Cerebellar nuclear complex (tissue), 1 donor: Measurements from ENCODE around the gene FHL2.
A peak's percentile ranks its signal among the peaks of the same experiment; 100 is the strongest.
"Not testable (repeated sequence)": the region's sequence is repeated elsewhere in the genome, so short reads cannot be mapped to it uniquely, and the experiment has no call there.

Source experiments
- DNase-seq, 2 experiments: peaks; one replicate each; lab custom pipeline; 2025; lab: John Stamatoyannopoulos, UW

FHL2 gene

GRCh38 chr2:105337122-105338019 is 61.5 kb downstream of the FHL2 start, which contains the start of gene C2orf49:
C2orf49 (plus strand) TSS chr2:105337540; CDS start chr2:105337588, 48 bp downstream.
- DNase-seq = peak in 1 of 2 experiments; percentile 82

DNA sequence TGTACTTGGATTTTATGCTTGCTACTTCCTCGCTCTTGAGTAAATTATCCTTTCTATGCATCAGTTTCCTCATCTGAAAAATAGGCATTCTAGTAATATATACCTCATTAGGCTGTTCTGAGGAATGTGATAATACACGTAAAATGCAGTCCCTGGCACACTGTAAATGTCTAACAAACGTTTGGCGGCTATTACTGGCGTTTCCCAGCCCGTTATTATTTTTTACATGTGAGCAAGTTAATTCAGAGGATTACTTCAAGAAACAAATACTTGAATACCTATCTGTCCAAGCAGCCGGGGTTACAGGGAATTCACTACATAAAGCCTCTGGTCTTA is 62.1 kb downstream of the FHL2 start:
- DNase-seq = no peak

GRCh38 chr2:105335469-105335868 is 63.4 kb downstream of the FHL2 start:
- no peak for DNase-seq

DNA sequence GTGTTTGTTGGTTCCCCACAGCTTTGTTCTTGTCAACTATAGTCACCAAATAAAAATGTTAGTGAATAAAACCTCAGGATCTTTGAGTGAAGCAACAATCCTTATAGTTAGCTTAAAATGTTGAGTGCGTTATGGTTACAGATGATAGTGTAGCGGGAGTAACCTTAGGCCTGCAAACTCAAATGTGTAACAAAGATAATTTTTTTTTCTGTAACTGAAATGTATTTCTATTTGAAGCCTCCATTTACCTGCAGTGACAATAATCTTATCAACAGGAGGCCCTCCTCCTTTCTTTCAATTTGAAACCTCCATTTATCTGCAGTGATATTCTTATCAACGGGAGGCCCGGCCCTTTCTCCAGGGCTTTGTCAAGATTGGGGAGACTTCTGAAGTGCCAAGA is 64.6 kb downstream of the FHL2 start:
- no peak for DNase-seq

- no peak for DNase-seq
These were observed 68.0 kb downstream of the FHL2 start for GRCh38 chr2:105330681-105331375.

GRCh38 chr2:105329561-105330495 is 69.0 kb downstream of the FHL2 start, which contains the start of gene TGFBRAP1:
TGFBRAP1 (minus strand) TSS chr2:105329735; CDS start chr2:105308301, 21,434 bp downstream.
- no peak for DNase-seq

DNA sequence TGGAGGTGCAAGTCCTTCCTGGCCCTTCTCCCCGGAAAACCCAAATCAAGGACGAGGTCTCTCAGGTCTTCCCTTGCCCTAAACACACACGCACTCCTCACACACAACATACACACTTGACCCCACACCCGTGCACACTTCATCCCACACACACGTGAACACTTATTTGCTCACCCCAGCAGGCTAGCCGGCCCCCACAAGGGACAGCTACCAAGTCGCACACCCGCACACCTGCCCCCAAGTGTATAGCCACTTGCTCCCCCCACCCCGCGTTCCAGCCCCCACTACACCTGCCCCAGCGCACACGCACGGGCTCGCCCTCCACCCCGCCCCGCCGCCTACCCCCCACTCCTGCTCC is 69.7 kb downstream of the FHL2 start:
- DNase-seq = no peak

GRCh38 chr2:105328281-105329196 is 70.3 kb downstream of the FHL2 start:
- no peak for DNase-seq

- DNase-seq = no peak
These were observed 71.2 kb downstream of the FHL2 start for GRCh38 chr2:105327690-105328089.

DNA sequence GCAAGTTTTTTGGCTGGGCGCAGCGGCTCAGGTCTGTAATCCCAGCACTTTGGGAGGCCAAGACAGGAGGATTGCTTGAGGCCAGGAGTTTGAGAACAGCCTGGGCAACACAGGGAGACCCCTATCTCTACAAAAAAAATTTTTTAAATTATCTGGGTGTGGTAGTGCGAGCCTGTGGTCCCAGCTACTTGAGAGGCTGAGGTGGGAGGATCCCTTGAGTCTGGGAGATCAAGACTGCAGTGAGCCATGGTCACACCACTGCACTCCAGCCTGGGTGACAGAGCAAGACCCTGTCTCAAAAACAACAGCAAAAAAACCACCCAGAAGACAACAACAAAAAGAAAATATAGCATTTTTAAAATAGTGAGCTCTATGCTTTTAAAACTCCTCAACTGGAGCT is 71.6 kb downstream of the FHL2 start:
- not testable (repeated sequence) for DNase-seq

DNA sequence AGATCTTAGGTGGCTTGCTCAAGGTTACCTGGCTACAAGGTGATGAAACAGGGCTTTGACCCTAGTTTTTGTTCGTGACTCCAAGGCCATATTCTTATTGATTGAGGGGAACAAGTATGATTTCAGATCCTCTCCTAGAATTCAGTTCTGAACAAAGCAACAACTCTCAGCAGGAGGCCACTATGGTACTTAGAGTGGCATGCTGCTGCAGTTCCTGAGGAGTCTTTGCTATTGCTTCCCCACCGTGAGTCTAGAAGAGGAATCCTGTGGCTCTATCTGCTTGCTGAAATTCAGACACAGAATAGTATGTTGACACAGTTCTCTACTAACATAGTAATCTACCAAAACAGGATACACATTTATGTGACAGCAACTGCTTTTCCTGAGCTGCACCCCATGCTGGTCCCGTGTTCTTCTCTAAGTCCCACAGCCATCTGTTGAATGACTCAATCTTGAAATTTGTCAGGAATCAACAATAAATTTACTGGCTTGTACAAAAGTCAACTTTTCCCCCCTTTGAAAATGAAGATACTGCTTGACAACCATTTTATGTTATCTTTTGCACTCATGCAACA is 73.4 kb downstream of the FHL2 start:
- DNase-seq = no peak

- no peak for DNase-seq
These were observed 74.1 kb downstream of the FHL2 start for GRCh38 chr2:105324732-105325131.

DNA sequence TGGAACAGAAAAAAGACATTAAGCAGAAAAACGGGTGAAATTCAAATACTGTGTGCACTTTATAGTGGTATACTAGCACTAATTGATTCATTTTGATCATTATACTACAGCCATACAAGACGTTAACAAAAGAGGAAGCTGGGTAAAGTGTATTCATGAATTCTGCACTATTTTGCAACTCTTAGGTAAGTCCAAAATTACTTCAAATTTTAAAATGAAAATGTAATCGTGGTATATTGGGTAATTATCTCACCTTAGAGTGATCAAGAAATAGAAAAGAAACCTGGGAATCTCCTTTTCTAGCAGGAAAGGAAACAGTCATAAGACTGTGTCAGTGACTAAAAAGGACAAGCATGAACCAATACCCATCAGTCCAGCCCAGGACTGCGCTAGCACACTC is 74.8 kb downstream of the FHL2 start:
- no peak for DNase-seq

GRCh38 chr2:105323111-105323510 is 75.7 kb downstream of the FHL2 start:
- no peak for DNase-seq

- DNase-seq = no peak
These were observed 76.8 kb downstream of the FHL2 start for GRCh38 chr2:105321875-105322646.

DNA sequence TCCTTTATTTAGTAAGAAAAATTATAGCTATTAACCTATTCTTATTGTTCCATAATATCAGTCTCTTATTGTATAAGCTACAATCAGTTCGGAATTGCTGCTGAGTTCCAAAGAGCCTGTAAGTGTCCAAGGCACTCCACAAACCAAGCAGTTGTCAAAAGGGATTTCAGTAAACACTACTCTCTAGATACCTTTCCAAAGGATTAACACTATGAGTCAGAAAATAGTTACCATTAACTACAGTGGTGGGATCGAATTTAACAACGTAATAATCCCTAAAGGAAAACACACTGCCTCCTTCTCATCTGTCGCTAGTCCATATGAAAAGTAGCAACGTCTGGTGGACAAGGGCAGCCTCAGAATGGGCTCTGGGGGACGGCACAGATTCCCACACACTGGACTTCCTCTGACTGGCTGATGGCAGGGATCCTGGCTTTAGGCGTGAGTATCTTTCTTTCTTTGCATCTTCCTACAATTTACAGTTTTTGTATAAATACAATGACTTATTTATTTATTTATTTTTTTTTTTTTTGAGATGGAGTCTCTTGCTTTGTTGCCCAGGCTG is 78.1 kb downstream of the FHL2 start:
- DNase-seq = no peak

- DNase-seq = no peak
These were observed 80.9 kb downstream of the FHL2 start for GRCh38 chr2:105317937-105318336.

DNA sequence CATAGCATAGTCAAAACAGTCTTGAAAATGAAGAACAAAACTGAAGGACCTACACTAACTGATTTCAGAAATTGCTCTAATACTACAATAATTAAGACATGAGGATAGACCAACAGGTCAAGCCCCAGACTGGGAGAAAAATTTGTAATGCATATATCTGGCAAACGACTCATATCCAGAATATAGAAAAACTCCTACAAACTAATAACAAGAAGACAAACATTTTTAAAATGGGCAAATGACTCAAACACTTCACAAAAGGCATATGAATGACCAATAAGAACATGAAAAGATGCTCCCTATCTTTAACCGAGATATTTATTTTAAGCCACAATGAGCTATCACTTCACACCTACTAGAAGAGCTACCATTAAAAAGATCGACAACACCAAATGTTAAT is 83.5 kb downstream of the FHL2 start:
- DNase-seq = no peak

DNA sequence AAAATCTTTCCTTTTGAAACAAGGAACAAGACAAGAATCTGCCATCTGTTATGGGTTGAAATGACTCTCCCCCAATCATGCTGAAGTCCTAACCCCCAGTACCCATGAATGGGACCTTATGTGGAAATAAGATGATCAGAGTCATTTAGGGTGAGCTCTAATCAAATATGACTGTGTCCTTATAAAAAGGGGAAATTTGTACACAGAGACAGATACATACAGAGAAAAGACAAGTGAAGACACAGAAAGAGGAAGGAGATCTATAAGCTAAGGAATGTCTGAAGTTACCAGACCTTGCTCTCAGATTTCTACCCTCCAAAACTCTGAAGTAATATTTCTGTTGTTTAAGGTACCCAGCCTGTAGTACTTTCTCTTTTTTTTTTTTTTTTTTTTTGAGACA is 85.0 kb downstream of the FHL2 start:
- DNase-seq = no peak
